Endothelial cell of umbilical vein (primary cell): ENCODE results near the gene TANGO2. TPM values are rescaled to one million over a fixed set of nuclear protein-coding genes. Genes with fewer than 3 reads are reported as not detected.

Experiments
- BruUV-seq: library from RNA; stranded (reverse); fragments of 400-500 nt; replicated peaks from 2 replicates; lab custom pipeline; 2021; lab: Mats Ljungman, UMichigan
- CTCF ChIA-PET: fragments of 300-600, 350-600 bp; sonication (Branson Sonifier 250); formaldehyde crosslinking; loops from one replicate; lab custom pipeline; 2021; ENCODE audit warnings: antibody characterized with exemption, inconsistent platforms; lab: Charles Lee
- POLR2A ChIA-PET: fragments of 300-600, 350-600 bp; sonication (Branson Sonifier 250); formaldehyde crosslinking; loops from one replicate; lab custom pipeline; 2021; ENCODE audit warnings: antibody characterized with exemption, inconsistent platforms; lab: Charles Lee
- DNase-seq: peaks from one replicate; pipeline ENCODE4 v3.0.0-alpha.2; 2011; ENCODE audit warnings: low read depth, low spot score
- FAIRE-seq: peaks from 2 replicates; lab custom pipeline; 2011; peaks lifted over from hg19 to GRCh38; lab: Jason Lieb, UNC
- H2AFZ ChIP-seq: 2 replicates; pipeline ENCODE4 v1.6.0; 2012; ENCODE audit warnings: low read depth, low read length, control low read depth, inconsistent platforms
- H3K27ac ChIP-seq: 2 replicates; pipeline ENCODE4 v1.5.1; 2011; ENCODE audit warnings: low read depth, mild to moderate bottlenecking, control low read depth, low read length, moderate library complexity; ENCODE audit not compliant: insufficient read depth
- H3K27me3 ChIP-seq, 2 experiments: 2 replicates each; pipeline versions ENCODE4 v1.6.0 to v1.6.1; 2011; ENCODE audit warnings: low read length in 2 of 2, mixed read lengths in 1 of 2; ENCODE audit not compliant: control insufficient read depth in 2 of 2, insufficient read depth in 2 of 2
- H3K36me3 ChIP-seq, 2 experiments: 2 replicates in 1 of 2; 3 replicates in 1 of 2; pipeline ENCODE4 v1.5.1; 2011; ENCODE audit warnings: low read length in 2 of 2, mild to moderate bottlenecking in 1 of 2, moderate library complexity in 1 of 2; ENCODE audit not compliant: control insufficient read depth in 2 of 2, insufficient read depth in 2 of 2; ENCODE audit errors: extremely low read depth in 1 of 2
- H3K4me1 ChIP-seq: 3 replicates; pipeline ENCODE4 v1.5.1; 2011; ENCODE audit warnings: mild to moderate bottlenecking, low read length; ENCODE audit not compliant: control insufficient read depth, insufficient read depth; ENCODE audit errors: extremely low read depth
- H3K4me2 ChIP-seq: 2 replicates; pipeline ENCODE4 v1.6.1; 2011; ENCODE audit warnings: low read length, control low read depth, mixed read lengths; ENCODE audit not compliant: insufficient read depth
- H3K4me3 ChIP-seq, 3 experiments: fragments of 200-600 bp in 1 of 3; sonication (generic), shearing (Covaris generic) in 1 of 3; replicated peaks in 1 of 3; 2 replicates each; pipeline ENCODE4 v1.5.1; 2011 to 2016; ENCODE audit warnings: control low read depth in 3 of 3, low read length in 3 of 3, mild to moderate bottlenecking in 2 of 3, inconsistent platforms in 1 of 3, low read depth in 1 of 3, moderate library complexity in 1 of 3; ENCODE audit not compliant: insufficient read depth in 1 of 3
- H3K79me2 ChIP-seq: 2 replicates; pipeline ENCODE4 v1.6.0; 2012; ENCODE audit warnings: low read length, inconsistent platforms; ENCODE audit not compliant: control insufficient read depth, insufficient read depth
- H3K9ac ChIP-seq: replicated peaks from 2 replicates; pipeline ENCODE3; 2011; ENCODE audit warnings: low read length, control low read depth; ENCODE audit not compliant: insufficient read depth; ENCODE audit errors: extremely low read depth
- H3K9me1 ChIP-seq: replicated peaks from 3 replicates; pipeline ENCODE4 v1.6.0; 2011; ENCODE audit warnings: mild to moderate bottlenecking, low read length; ENCODE audit not compliant: control insufficient read depth, insufficient read depth; ENCODE audit errors: extremely low read depth
- H3K9me3 ChIP-seq: replicated peaks from 2 replicates; pipeline ENCODE4 v1.5.1; 2012; ENCODE audit warnings: low read length, inconsistent platforms; ENCODE audit not compliant: control insufficient read depth, insufficient read depth
- H4K20me1 ChIP-seq: replicated peaks from 2 replicates; pipeline ENCODE3; 2011; ENCODE audit warnings: mild to moderate bottlenecking, low read length; ENCODE audit not compliant: control insufficient read depth, insufficient read depth; ENCODE audit errors: extremely low read depth
- FOS ChIP-seq: IDR thresholded peaks from 2 replicates; pipeline ENCODE4 v1.6.1; 2011; ENCODE audit warnings: mild to moderate bottlenecking, low read length, moderate library complexity, borderline replicate concordance; ENCODE audit not compliant: insufficient read depth
- GATA2 ChIP-seq: IDR thresholded peaks from 2 replicates; pipeline ENCODE4 v1.7.0; 2011; ENCODE audit warnings: low read depth, mild to moderate bottlenecking, moderate library complexity, mixed read lengths, low read length; ENCODE audit not compliant: insufficient read length, insufficient read depth
- JUN ChIP-seq: IDR thresholded peaks from 2 replicates; pipeline ENCODE4 v1.6.1; 2011; ENCODE audit warnings: borderline replicate concordance, low read depth; ENCODE audit not compliant: insufficient read length, insufficient read depth
- MYC ChIP-seq: IDR thresholded peaks from one replicate; pipeline ENCODE4 v1.6.1; 2011; ENCODE audit warnings: mild to moderate bottlenecking, low read depth, low read length
- POLR2A ChIP-seq: IDR thresholded peaks from 2 replicates; pipeline ENCODE4 v1.6.1; 2012; ENCODE audit warnings: low read depth, mild to moderate bottlenecking, control low read depth, low read length
- POLR2AphosphoS5 ChIP-seq: IDR thresholded peaks from 2 replicates; pipeline ENCODE4 v1.6.1; 2012; ENCODE audit warnings: low read depth, mild to moderate bottlenecking, control low read depth, low read length, moderate library complexity; ENCODE audit not compliant: insufficient read depth
- dilution Hi-C: fragments of 300-500 bp; cut with MboI; formaldehyde crosslinking; loops from one replicate; pipeline ENCODE4 v1.15.0; 2019; ENCODE audit warnings: low sequenced_read_pairs; ENCODE audit not compliant: extremely low pct_ligation_motif_present
- intact Hi-C: fragments of 100-400 bp; cut with micrococcal nuclease; formaldehyde crosslinking; loops from one replicate; pipeline ENCODE4 v1.10.0; 2022
- polyA plus RNA-seq, 4 experiments: library from polyadenylated mRNA; depleted of rRNA in 3 of 4; stranded (reverse) in 3 of 4; unstranded in 1 of 4; fragments of >200 nt; gene quantifications; 2 replicates each; pipeline versions ENCODE4 v1.2.1 to v1.2.3, GENCODE V29; 2011 to 2012; ENCODE audit warnings: missing spikeins in 1 of 4
- total RNA-seq: library from RNA; stranded (reverse); gene quantifications from 2 replicates; pipeline ENCODE4 v1.2.3, GENCODE V29; 2021
- TF ChIP-seq, protein P1 (sequence below), 2 donors: IDR thresholded peaks; 1 replicate in 1 of 2; 2 replicates in 1 of 2; pipeline ENCODE4 v1.5.1; 2011; ENCODE audit warnings: low read length in 2 of 2, mild to moderate bottlenecking in 2 of 2, moderate library complexity in 2 of 2, control low read depth in 1 of 2, inconsistent platforms in 1 of 2, low read depth in 1 of 2; ENCODE audit not compliant: insufficient read depth in 1 of 2; ENCODE audit errors: extremely low read depth in 1 of 2

TANGO2 gene
- total and polyA plus RNA-seq, 2 donors (not counting 3 experiments of a cell fraction or from before 2014, with no cell fraction given), result 40.0 to 49.3 TPM

DNA sequence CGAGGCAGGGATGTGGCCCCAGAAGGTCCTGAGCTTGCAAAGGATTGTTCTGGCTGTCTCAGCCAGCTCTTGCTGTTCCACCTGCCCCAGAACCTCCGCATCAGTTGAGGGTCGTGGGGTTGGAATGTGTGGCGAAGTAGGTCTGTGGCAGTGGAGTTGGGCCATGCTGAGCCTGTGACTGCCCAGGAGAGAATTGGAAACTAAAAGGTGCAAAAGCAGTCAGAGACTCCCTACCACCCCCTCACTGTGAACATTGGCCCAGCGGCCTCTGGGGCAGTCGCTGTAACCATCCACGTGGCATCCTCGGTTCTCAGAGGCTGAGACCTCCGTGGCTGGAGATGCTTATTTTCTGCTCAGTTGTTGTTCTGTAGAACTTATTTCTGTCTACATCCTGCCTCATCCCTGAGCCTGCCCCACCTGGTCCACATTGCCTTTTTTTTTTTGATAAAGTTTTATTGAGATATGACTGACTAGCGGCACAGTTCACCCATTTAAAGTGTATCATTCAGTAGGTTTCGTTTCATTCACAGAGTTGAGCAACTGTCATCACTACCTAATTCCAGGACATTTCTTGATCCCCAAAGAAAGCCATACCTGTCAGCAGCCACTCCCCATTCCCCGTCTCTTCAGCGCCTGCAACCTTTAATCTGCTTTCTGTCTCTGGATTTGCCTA, 36.8 kb downstream of the TANGO2 start:
- no peak overlapping the region for H3K9ac ChIP-seq

DNA sequence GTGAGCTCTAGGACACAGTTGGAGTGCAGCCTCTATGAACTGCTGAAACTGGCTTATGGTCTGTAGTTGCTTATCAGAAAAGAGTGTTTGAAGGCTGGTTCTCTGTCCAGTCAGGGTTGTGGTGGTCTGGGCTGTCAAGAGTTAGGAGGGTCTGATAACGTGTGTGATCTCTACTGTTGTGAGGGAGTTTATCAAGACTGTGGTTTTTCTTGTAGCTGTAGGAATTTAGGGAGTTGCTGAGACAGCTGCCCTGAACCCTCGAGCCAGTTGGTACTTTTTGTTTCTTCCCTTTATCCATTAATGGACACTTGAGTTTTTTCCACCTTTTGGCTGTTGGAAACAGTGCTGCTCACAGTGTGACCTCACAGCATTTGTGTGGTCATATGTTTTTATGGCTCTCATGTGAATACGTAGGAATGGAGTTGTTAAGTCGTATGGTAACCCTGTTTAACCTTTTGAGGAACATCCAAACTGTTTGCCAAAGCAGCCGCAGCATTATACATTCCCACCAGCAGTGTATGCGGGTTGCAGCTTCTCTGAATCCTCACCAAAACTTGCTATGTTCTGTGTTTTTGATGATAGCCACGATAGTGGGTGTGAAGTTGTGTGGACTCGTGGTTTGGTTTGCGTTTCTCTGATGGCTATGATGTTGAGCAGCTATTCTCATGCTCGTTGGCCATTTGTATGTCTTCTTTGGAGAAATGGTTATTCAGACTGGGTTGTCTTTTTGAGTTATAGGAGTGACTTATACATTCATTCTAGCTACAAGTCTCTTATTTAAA, 38.3 kb downstream of the TANGO2 start:
- peaks cover 12% of the 10 kb centered on the region for H3K4me1 ChIP-seq
- ChIA-PET CTCF (interaction anchor here (0.7 kb wide), 1 partner anchor 19 kb away, joined by 3 read pairs; no protein-coding TSS in a partner anchor), POLR2A (no interaction called here)
- no peak overlapping the region for H2AFZ ChIP-seq
- dilution Hi-C loops, result no loop called here
- H3K36me3 ChIP-seq, result peaks cover 0 to 23% of the 10 kb centered on the region in 2 experiments
- no peak overlapping the region for H3K27ac ChIP-seq
- FAIRE-seq, result no peak
- BruUV-seq, result no TSS peak
- no peaks in the 10 kb centered on the region for H3K9me1 ChIP-seq
- H3K9ac ChIP-seq, result no peak overlapping the region
- H3K79me2 ChIP-seq, result no peaks in the 10 kb centered on the region
- H4K20me1 ChIP-seq, result no peaks in the 10 kb centered on the region
- no peak overlapping the region for H3K4me3 ChIP-seq
- DNase-seq, result no peak
- no peak overlapping the region for H3K4me2 ChIP-seq
- no peaks in the 10 kb centered on the region for H3K9me3 ChIP-seq
- intact Hi-C loops, result no loop called here
- no peaks in the 10 kb centered on the region for H3K27me3 ChIP-seq
- TF ChIP-seq, protein P1, sequence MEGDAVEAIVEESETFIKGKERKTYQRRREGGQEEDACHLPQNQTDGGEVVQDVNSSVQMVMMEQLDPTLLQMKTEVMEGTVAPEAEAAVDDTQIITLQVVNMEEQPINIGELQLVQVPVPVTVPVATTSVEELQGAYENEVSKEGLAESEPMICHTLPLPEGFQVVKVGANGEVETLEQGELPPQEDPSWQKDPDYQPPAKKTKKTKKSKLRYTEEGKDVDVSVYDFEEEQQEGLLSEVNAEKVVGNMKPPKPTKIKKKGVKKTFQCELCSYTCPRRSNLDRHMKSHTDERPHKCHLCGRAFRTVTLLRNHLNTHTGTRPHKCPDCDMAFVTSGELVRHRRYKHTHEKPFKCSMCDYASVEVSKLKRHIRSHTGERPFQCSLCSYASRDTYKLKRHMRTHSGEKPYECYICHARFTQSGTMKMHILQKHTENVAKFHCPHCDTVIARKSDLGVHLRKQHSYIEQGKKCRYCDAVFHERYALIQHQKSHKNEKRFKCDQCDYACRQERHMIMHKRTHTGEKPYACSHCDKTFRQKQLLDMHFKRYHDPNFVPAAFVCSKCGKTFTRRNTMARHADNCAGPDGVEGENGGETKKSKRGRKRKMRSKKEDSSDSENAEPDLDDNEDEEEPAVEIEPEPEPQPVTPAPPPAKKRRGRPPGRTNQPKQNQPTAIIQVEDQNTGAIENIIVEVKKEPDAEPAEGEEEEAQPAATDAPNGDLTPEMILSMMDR (IDR thresholded peaks at IDR 0.05; ENCODE audit: extremely low read depth in 1 of 2, insufficient read depth in 1 of 2, low read depth in 1 of 2, low read length in 2 of 2), result no peak
- TF ChIP-seq JUN, result no peak
- no peak for TF ChIP-seq GATA2
- TF ChIP-seq POLR2A, result no peak
- TF ChIP-seq MYC, result no peak
- TF ChIP-seq FOS, result no peak

More for the DNA sequence above, 36.8 kb downstream of the TANGO2 start:
- dilution Hi-C loops, result no loop called here
- no peaks in the 10 kb centered on the region for H3K9me3 ChIP-seq
- no peak overlapping the region for H3K27ac ChIP-seq
- ChIA-PET CTCF (interaction anchor here (0.8 kb wide), 1 partner anchor 44 kb away, joined by 3 read pairs; no protein-coding TSS in a partner anchor), POLR2A (no interaction called here)
- H3K4me3 ChIP-seq, result no peak overlapping the region
- H3K4me2 ChIP-seq, result no peak overlapping the region
- no peaks in the 10 kb centered on the region for H4K20me1 ChIP-seq
- H3K36me3 ChIP-seq, result peaks cover 0 to 30% of the 10 kb centered on the region in 2 experiments
- no peak for DNase-seq
- H3K79me2 ChIP-seq, result no peaks in the 10 kb centered on the region
- no peak overlapping the region for H2AFZ ChIP-seq
- no peaks in the 10 kb centered on the region for H3K27me3 ChIP-seq
- intact Hi-C loops, result no loop called here
- no peaks in the 10 kb centered on the region for H3K9me1 ChIP-seq
- H3K4me1 ChIP-seq, result peaks cover 9% of the 10 kb centered on the region
- TF ChIP-seq FOS, result no peak
- no peak for TF ChIP-seq GATA2
- TF ChIP-seq MYC, result no peak
- TF ChIP-seq POLR2A, result no peak
- TF ChIP-seq POLR2AphosphoS5, result no peak
- FAIRE-seq, result no peak
- no TSS peak for BruUV-seq
